NCI-H2081 treated with DMSO at 0.1 percent for 48 hours (cell line): ENCODE results near the gene HLCS.
A peak's percentile ranks its signal among the peaks of the same experiment; 100 is the strongest.

Source experiments
- DNase-seq: peaks from one replicate; lab custom pipeline; 2025; lab: John Stamatoyannopoulos, UW

The HLCS gene

GRCh38 chr21:36745459-36745858, 221.0 kb downstream of the HLCS start:
- no peak for DNase-seq

- DNase-seq: peak; percentile 63
Observed at GRCh38 chr21:36744560-36745231, 221.8 kb downstream of the HLCS start.

GRCh38 chr21:36744190-36744559, 222.3 kb downstream of the HLCS start:
- no peak for DNase-seq

- no peak for DNase-seq
Observed at GRCh38 chr21:36743446-36743845, 223.0 kb downstream of the HLCS start.

GRCh38 chr21:36743008-36743407, 223.5 kb downstream of the HLCS start:
- no peak for DNase-seq

GRCh38 chr21:36741506-36741905, 225.0 kb downstream of the HLCS start:
- DNase-seq: no peak

- no peak for DNase-seq
Observed at GRCh38 chr21:36738489-36739126, 227.9 kb downstream of the HLCS start.

GRCh38 chr21:36735724-36736320, 230.6 kb downstream of the HLCS start:
- DNase-seq: no peak

- no peak for DNase-seq
Observed at GRCh38 chr21:36735201-36735515, 231.3 kb downstream of the HLCS start.

- no peak for DNase-seq
Observed at GRCh38 chr21:36734367-36735200, 231.9 kb downstream of the HLCS start.

- DNase-seq: no peak
Observed at GRCh38 chr21:36733857-36734256, 232.6 kb downstream of the HLCS start.

- DNase-seq: no peak
Observed at GRCh38 chr21:36732761-36733160, 233.7 kb downstream of the HLCS start.

- DNase-seq: no peak
Observed at GRCh38 chr21:36732217-36732616, 234.3 kb downstream of the HLCS start.

- DNase-seq: no peak
Observed at GRCh38 chr21:36730291-36731281, 235.9 kb downstream of the HLCS start.

GRCh38 chr21:36729310-36729970, 237.0 kb downstream of the HLCS start:
- no peak for DNase-seq

GRCh38 chr21:36728371-36729111, 237.9 kb downstream of the HLCS start:
- DNase-seq: no peak

- DNase-seq: no peak
Observed at GRCh38 chr21:36727866-36728265, 238.6 kb downstream of the HLCS start.

GRCh38 chr21:36725793-36726386, 240.6 kb downstream of the HLCS start:
- no peak for DNase-seq

- DNase-seq: no peak
Observed at GRCh38 chr21:36724660-36725059, 241.8 kb downstream of the HLCS start.

GRCh38 chr21:36723371-36723881, 243.0 kb downstream of the HLCS start:
- no peak for DNase-seq
